ENCODE data around the gene PRPF31.
"Not testable (repeated sequence)": the region's sequence is repeated elsewhere in the genome, so short reads cannot be mapped to it uniquely, and the experiment has no call there.

PRPF31 gene

DNA sequence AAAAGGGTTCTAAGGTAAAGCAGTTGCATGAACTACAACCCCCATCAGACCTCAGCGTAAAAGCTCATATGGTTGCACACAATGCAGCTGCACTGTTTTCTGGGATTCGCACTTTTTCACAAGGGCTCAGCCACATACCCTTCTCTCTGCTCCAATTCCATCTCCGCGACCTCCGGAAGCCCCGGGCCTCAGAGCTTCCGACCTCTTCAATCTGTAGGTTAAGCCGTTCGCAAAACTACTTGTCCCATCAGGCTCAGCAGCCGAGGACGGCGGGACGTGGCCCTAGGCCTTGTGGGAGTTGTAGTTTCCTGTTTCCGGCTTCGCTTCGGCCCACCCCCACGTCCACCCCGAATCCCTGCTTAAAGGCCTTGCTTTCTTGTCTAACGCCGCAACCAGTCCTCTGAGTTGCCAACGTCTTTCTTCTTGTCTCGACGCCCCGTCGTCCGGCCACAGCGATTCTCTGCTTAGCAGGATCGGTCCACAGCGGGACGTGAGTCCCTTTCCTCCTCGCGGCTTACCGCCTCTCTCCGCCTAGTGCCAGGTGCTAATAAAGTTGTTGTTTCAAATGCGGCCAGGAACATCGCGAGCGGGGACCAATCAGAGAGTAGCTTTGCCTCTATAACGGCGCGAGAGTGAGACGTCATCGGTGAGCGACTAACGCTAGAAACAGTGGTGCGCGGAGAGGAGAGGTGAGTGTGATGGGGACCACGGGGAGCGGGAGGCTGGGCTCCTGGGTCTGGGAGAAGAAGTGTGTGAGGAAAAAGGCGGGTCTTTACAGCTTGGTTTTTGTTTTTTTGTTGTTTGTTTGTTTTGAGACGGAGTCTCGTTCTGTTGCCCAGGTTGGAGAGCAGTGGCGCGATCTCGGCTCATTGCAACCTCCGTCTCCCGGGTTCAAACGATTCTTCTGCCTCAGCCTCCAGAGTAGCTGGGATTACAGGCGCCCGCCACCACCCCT lies at the start of gene PRPF31, which contains the start of gene TFPT:
Gene PRPF31 (plus strand): TSS at position 646 of the 955 bp plus-strand sequence. CDS start 2,525 bp downstream, outside the sequence.
Gene TFPT (minus strand): TSS at position 549 of the 955 bp plus-strand sequence. CDS start 388 bp downstream, at position 161.
- DNase-seq (ENCODE audit: low spot score) = peak; percentile 99

GRCh38 chr19:54069470-54069869 lies 46.1 kb upstream of the PRPF31 start:
- no peak for DNase-seq (ENCODE audit: low spot score)

DNA sequence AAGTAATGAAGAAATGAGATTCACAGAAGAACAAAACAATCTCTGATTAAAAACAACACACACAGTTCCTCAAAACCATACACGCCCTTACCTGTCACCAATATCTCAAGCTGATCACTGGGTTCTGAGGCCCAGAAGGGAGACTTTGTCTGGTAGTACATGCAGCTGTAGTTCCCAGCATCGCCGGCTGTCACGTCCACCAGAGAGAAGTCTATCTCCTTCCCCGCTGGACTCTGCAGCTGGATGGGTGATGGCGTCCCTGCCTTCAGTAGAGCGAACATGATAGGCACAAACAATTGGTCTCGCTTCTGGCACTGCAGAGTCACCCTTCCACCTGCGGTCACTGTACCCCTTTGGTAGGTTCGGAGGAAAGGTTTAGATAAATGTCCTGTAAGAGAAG lies 41.7 kb upstream of the PRPF31 start:
- no peak for DNase-seq (ENCODE audit: low spot score)

GRCh38 chr19:54074851-54075250 lies 40.7 kb upstream of the PRPF31 start:
- DNase-seq (ENCODE audit: low spot score) = no peak

GRCh38 chr19:54077334-54077733 lies 38.2 kb upstream of the PRPF31 start:
- no peak for DNase-seq (ENCODE audit: low spot score)

DNA sequence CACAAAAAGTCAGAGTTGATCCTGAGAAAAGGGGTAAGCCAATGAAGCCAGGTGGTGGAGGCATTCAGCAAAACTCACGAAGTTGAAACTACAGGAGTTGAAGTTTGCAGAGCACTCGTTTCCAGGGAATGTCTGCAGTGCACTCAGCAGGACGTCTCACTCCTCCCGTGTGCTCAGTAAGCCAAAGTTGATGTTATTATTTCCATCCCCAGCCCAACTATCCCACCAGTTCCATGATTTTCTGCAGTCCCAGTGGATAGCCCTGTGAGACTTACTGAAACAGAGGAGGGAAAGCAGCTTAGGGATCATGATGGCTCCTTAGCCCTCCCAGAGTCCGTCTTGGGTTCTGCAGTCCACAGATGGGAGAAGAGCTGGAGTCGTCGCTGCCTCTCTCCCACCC lies 34.5 kb upstream of the PRPF31 start, which contains the start of gene TARM1:
Gene TARM1 (minus strand): TSS at position 334 of the 400 bp plus-strand sequence. CDS start 25 bp downstream, at position 309.
- no peak for DNase-seq (ENCODE audit: low spot score)

GRCh38 chr19:54084410-54084809 lies 31.1 kb upstream of the PRPF31 start:
- no peak for DNase-seq (ENCODE audit: low spot score)

- no peak for DNase-seq (ENCODE audit: low spot score)
Observed at GRCh38 chr19:54094426-54095000, 21.0 kb upstream of the PRPF31 start.

DNA sequence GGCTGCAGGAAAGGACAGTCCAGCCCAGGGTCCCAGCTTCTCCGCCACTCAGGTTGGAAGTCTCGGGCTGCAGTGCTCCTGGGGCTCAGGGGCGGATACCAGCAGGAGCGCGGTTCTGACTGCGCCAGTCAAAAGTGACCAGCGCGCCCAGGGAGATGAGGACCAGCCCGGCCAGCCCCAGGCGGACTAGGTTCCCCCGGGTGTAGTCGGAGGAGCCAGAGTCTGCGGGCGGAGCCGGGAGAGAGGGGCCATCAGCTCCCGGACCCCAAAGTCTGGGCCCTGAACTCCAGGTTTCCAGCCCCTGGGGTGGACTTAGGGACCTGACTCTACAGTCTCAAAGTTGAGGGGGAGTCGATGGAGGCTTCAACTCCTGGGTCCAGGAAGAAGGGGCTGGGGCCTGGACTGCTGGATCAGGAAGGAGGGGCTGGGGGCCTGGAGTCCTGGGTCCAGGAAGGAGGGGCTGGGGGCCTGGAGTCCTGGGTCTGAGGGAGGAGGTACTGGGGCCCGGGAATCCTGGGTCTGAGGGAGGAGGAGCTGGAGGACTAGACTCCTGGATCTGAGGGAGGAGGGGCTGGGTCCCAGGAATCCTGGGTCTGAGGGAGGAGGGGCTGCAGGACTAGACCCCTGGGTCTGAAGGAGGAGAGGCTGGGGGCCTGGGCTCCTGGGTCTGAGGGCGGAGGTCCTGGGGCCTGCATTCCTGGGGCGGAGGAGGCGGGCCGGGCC lies 20.3 kb upstream of the PRPF31 start:
- DNase-seq (ENCODE audit: low spot score) = no peak

DNA sequence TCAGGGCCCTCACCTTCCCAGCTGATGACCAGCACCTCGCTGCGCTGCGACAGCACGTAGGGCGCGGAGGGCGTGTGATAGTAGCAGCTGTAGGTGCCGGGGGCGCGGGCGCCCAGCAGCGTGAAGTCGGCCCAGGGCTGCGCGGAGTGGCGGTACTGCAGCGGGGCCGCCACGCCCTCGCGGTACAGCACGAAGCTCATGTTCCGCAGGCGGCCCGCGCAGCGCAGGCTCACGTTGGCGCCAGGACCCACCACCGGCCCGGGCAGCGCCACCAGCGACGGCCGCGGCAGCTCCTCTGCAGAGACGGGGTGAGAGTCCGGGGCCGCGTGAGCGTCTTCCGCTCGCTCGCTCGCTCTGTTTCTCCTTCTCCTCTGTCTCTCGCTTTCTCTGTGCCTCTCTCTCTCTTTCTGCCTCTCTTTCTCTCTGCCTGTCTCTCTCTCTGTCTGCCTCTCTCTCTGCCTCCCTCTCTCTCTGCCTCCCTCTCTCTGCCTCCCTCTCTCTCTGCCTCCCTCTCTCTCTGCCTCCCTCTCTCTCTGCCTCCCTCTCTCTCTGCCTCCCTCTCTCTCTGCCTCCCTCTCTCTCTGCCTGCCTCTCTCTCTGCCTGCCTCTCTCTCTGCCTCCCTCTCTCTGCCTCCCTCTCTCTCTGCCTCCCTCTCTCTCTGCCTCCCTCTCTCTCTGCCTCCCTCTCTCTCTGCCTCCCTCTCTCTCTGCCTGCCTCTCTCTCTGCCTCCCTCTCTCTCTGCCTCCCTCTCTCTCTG lies 19.5 kb upstream of the PRPF31 start:
- not testable (repeated sequence) for DNase-seq (ENCODE audit: low spot score)

DNA sequence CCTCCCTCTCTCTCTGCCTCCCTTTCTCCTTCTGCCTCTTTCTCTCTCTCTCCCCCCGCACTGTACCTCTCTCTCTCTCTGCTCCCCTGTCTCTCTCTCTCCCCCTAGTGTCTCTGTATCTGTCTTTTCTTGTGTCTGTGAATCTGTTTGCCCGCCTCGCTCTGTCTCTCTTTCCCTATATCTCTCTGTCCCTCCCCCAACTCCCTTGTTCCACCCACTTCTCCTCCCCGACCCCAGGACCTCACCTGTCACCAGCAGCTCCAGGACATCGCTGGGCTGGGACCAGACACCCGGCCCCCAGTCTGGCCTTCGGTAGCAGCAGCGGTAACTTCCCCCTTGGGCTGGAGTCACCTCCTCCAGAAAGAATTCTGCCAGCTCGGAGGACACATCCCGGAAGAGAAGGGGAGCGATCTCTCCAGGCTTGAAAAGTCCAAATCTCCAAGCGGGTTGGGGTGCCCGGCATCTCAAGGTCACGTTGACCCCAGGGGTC lies 18.9 kb upstream of the PRPF31 start:
- DNase-seq (ENCODE audit: low spot score) = no peak

- no peak for DNase-seq (ENCODE audit: low spot score)
Observed at GRCh38 chr19:54099190-54099902, 16.2 kb upstream of the PRPF31 start.

- DNase-seq (ENCODE audit: low spot score) = not testable (repeated sequence)
Observed at GRCh38 chr19:54099903-54100255, 15.7 kb upstream of the PRPF31 start.

DNA sequence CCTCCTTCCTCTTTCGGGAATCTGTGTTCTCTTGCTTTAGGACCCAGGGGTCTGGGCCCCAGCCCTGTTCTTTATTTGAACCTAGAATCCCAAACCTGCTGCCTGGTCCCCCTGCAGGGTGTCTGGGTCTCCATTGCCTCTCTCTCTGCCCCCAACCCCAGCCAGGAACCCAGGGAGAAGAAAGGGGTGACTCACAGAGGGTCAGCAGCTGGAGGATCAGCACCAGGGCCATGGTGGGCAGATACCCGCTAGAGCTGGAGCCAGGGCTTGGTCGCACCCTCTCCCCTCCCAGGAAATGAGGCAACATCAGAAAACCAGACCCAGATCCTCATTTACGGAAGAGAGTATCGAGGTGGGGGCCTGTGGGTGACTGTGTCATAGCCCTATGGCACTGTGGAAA lies 15.0 kb upstream of the PRPF31 start, which contains the start of gene OSCAR:
Gene OSCAR (minus strand): TSS at position 243 of the 400 bp plus-strand sequence. CDS start 11 bp downstream, at position 232.
- no peak for DNase-seq (ENCODE audit: low spot score)

DNA sequence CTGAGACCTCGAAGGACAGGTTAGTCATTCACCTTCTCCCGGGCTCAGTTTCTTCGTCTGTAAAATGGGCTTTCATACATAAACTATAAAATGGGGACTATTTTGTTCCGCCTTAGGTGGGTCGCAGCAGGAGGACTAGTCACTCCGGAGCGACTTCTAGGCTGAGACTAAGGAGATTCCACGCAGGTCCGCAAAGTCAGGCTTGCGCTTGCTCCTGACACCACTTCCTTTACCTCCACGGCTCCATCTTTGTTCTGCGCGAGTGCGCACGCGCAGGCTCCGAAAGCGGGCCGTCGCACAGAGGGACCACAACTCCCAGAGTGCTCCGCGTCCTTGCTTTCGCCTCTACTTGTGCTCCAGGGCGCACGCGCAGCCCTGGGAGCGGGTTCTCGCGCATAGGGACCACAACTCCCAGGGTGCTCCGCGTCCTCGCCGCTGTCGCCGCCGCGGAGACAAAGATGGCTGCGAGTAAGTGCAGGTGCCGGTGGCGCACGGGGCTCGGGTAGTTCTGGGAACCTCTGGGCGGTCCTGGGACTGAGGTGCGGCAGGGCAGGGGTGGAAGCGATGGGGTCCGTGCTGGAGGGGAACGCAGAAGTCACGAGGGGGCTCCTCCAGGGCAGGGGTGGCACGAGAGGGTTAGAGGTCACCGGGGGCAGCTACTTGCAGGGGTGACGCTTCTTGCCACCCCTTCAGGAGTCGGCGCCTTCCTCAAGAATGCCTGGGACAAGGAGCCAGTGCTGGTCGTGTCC lies 13.0 kb upstream of the PRPF31 start, which contains the start of gene NDUFA3:
Gene NDUFA3 (plus strand): TSS at position 435 of the 749 bp plus-strand sequence. CDS start 24 bp downstream, at position 459.
- DNase-seq (ENCODE audit: low spot score) = peak; percentile 97

DNA sequence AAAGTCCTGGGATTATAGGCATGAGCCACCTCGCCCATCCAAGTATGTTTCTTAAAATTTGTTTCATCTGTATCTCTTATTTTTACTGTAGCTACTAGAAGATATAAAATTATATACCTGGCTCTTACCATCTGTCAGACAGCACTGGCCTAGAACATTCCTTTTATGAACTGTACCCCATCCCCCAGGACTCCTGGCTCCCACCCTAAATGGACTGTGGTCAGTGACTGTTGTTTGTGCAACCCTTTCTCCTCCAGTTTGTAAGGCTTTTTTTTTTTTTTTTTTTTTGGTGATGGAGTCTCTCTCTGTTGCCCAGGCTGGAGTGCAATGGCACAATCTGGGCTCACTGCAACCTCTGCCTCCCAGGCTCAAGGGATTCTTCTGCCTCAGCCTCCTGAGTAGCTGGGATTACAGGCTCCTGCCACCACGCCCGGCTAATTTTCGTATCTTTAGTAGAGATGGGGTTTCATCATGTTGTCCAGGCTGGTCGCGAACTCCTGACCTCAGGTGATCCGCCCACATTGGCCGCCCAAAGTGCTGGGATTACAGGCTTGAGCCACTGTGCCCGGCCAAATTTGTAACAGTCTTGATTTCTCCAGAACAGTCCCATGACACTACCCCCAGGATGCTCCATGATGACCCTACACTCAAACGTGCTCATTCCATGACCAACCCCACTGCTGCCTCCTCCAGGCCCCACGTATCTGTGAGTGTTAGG lies 10.4 kb upstream of the PRPF31 start:
- DNase-seq (ENCODE audit: low spot score) = no peak

DNA sequence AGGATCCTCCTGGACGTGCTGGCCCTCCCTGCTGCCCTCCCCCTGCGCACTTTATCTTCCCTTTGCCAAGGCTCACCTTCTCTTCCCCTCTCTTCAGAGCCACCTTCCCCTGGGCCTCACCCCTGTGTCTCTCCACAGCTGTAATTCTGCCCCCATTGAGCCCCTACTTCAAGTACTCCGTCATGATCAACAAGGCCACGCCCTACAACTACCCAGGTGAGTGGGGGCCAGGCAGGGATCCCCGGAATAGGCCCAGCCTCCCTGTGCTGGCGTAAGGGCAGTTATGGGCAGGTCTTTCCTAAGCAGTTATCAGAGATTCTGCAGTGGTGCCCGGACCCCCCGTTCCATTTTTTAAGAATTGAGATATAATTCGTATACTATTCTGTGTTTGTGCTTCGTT lies 9.8 kb upstream of the PRPF31 start:
- no peak for DNase-seq (ENCODE audit: low spot score)

DNA sequence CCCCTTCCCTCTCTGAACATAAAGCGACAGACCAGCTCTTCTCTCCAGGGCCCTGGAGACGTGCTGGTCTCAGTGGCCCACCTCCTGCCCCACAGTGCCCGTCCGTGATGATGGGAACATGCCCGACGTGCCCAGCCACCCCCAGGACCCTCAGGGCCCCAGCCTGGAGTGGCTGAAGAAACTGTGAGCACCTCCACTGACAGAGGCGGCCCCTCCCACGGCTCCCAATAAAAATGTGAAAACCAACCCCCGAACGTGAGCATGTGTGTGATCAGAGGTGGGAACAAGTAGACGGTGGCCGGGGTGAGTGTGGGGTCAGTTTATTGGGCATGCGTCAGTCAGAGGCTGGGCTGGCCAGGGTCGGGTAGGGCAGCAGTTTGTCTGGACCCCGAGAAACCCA lies 8.8 kb upstream of the PRPF31 start:
- DNase-seq (ENCODE audit: low spot score) = no peak

- no peak for DNase-seq (ENCODE audit: low spot score)
Observed at GRCh38 chr19:54107876-54108490, 7.6 kb upstream of the PRPF31 start.
